Breast epithelium (tissue), 3 donors: ENCODE data around the gene URAD.

Source experiments
- POLR2A ChIP-seq: fragments of 450-650 bp; IDR thresholded peaks from one replicate; pipeline ENCODE4 v1.6.1; 2016; ENCODE audit warnings: antibody characterized with exemption, mild to moderate bottlenecking, moderate library complexity
- TF ChIP-seq, protein P1 (sequence below), 3 donors: fragments of 450-650 bp; IDR thresholded peaks; one replicate each; pipeline ENCODE4 v1.5.1; 2016 to 2017; ENCODE audit warnings: antibody characterized with exemption in 3 of 3, mild to moderate bottlenecking in 3 of 3, moderate library complexity in 3 of 3

- TF ChIP-seq, protein P1, sequence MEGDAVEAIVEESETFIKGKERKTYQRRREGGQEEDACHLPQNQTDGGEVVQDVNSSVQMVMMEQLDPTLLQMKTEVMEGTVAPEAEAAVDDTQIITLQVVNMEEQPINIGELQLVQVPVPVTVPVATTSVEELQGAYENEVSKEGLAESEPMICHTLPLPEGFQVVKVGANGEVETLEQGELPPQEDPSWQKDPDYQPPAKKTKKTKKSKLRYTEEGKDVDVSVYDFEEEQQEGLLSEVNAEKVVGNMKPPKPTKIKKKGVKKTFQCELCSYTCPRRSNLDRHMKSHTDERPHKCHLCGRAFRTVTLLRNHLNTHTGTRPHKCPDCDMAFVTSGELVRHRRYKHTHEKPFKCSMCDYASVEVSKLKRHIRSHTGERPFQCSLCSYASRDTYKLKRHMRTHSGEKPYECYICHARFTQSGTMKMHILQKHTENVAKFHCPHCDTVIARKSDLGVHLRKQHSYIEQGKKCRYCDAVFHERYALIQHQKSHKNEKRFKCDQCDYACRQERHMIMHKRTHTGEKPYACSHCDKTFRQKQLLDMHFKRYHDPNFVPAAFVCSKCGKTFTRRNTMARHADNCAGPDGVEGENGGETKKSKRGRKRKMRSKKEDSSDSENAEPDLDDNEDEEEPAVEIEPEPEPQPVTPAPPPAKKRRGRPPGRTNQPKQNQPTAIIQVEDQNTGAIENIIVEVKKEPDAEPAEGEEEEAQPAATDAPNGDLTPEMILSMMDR (IDR thresholded peaks at IDR 0.05) = no peak
- TF ChIP-seq POLR2A = no peak
These were observed 43.4 kb upstream of the URAD start for GRCh38 chr13:28031896-28032288.
